ENCODE results near the gene PIGK. TPM values are rescaled to one million over a fixed set of nuclear protein-coding genes. Genes with fewer than 3 reads are reported as not detected.
"Not testable (repeated sequence)": the region's sequence is repeated elsewhere in the genome, so short reads cannot be mapped to it uniquely, and the experiment has no call there.

The PIGK gene
- total and polyA plus RNA-seq, 7 donors, result 4.6 to 20.0 (median 15.9) TPM

DNA sequence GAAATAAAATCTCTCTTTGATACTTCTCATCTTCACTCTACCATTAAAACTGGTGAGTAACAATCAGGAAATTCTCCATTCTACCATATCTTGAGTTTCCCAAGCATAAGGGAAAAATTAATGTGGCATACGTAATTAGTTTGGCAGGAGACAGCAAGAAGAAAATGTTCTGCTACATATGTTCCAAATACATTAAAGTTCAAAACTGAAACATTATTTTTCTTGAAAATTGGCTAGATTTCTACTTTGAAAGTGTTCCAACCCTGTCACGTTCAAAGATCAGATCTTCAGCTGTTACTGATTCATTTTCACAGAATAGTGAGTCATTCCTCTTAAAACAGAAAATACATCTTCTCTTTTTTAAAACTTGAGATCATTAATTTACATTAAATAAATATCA is 48.5 kb downstream of the PIGK start:
- Histone ChIP-seq H3K4me1 (no peaks in the 10 kb centered on the region), H3K27ac (no peak overlapping the region), H3K27me3 (no peaks in the 10 kb centered on the region), H3K9me3 (peaks cover 0 to 4% (median 0%) of the 10 kb centered on the region in 4 donors), H3K36me3 (no peaks in the 10 kb centered on the region), H3K4me3 (no peak overlapping the region)
- no peak for DNase-seq
- WGBS, 2 donors, result 72 to 81% methylated on average over 2 of the region's 2 CpGs
- TF ChIP-seq CTCF (IDR thresholded peaks at IDR 0.05) (no peak), EP300 (IDR thresholded peaks at IDR 0.05) (no peak), POLR2AphosphoS5 (IDR thresholded peaks at IDR 0.05) (no peak), POLR2A (IDR thresholded peaks at IDR 0.05) (no peak)
- intact Hi-C loops (cut with DNase I), result no loop called here

DNA sequence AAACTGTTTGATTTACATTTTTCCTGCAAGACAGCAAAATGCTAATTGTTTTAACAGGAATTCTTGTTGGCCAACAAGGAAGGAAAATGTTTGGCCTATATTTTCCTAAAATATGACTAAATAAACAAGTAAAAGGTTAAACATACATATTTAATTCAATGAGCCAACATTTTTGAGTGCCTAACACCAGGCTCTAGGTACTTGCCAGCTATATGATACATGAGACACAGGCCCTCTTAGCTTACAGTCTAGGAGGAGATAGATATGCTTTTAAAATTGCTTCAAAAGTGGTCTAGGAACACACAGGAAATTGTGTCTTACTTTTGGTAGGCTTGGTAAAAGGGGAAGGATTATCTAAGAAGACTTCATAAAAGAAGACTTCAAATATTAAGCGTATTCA is 50.9 kb downstream of the PIGK start:
- 93 to 99% methylated on average over 1 of the region's 1 CpG for WGBS, 2 donors
- intact Hi-C loops (cut with DNase I), result no loop called here
- Histone ChIP-seq H3K9me3 (no peaks in the 10 kb centered on the region), H3K27me3 (no peaks in the 10 kb centered on the region), H3K4me1 (no peaks in the 10 kb centered on the region), H3K27ac (no peak overlapping the region), H3K36me3 (peaks cover 0 to under 1% (median 0%) of the 10 kb centered on the region in 4 donors), H3K4me3 (no peak overlapping the region)
- TF ChIP-seq EP300 (IDR thresholded peaks at IDR 0.05) (no peak), CTCF (IDR thresholded peaks at IDR 0.05) (no peak), POLR2AphosphoS5 (IDR thresholded peaks at IDR 0.05) (no peak), POLR2A (IDR thresholded peaks at IDR 0.05) (no peak)
- DNase-seq, result no peak

- Histone ChIP-seq H3K4me3 (no peak overlapping the region), H3K36me3 (peaks cover 0 to 22% (median 0%) of the 10 kb centered on the region in 4 donors), H3K27ac (no peak overlapping the region), H3K4me1 (no peaks in the 10 kb centered on the region), H3K27me3 (no peaks in the 10 kb centered on the region), H3K9me3 (no peaks in the 10 kb centered on the region)
- TF ChIP-seq POLR2A (IDR thresholded peaks at IDR 0.05) (no peak), POLR2AphosphoS5 (IDR thresholded peaks at IDR 0.05) (no peak), CTCF (IDR thresholded peaks at IDR 0.05) (no peak), EP300 (IDR thresholded peaks at IDR 0.05) (no peak)
- 88 to 94% methylated on average over 5 of the region's 5 CpGs for WGBS, 2 donors
- DNase-seq, result no peak
- intact Hi-C loops (cut with DNase I), result no loop called here
These were observed 54.7 kb downstream of the PIGK start for GRCh38 chr1:77164434-77164944.

DNA sequence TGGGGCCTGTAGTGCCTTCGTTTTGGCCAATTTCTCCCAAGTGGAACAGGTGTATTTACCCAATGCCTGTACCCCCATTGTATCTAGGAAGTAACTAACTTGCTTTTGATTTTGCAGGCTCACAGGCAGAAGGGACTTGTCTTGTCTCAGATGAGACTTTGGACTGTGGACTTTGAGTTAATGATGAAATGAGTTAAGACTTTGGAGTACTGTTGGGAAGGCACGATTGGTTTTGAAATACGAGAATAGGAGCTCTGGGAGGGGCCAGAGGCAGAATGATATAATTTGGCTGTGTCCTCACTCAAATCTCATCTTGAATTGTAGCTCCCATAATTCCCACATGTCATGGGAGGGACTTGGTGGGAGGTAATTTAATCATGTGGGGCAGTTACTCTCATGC is 59.5 kb downstream of the PIGK start:
- H3K27ac ChIP-seq; H3K4me3 ChIP-seq; H3K9me3 ChIP-seq; H3K27me3 ChIP-seq; intact Hi-C loops (cut with DNase I); DNase-seq; H3K4me1 ChIP-seq: not testable (repeated sequence)
- 87 to 91% methylated on average over 3 of the region's 3 CpGs for WGBS, 2 donors
- H3K36me3 ChIP-seq, result peaks cover 0 to 29% (median 3%) of the 10 kb centered on the region in 4 donors

GRCh38 chr1:77156214-77156613 is 63.0 kb downstream of the PIGK start:
- intact Hi-C loops (cut with DNase I), result no loop called here
- Histone ChIP-seq H3K9me3 (peaks cover 0 to 4% (median 0%) of the 10 kb centered on the region in 4 donors), H3K4me1 (no peaks in the 10 kb centered on the region), H3K27ac (no peak overlapping the region), H3K36me3 (peaks cover 0 to 30% (median 3%) of the 10 kb centered on the region in 4 donors), H3K4me3 (no peak overlapping the region), H3K27me3 (no peaks in the 10 kb centered on the region)
- TF ChIP-seq EP300 (IDR thresholded peaks at IDR 0.05) (no peak), POLR2A (IDR thresholded peaks at IDR 0.05) (no peak), POLR2AphosphoS5 (IDR thresholded peaks at IDR 0.05) (no peak), CTCF (IDR thresholded peaks at IDR 0.05) (no peak)
- no peak for DNase-seq

All from sigmoid colon (tissue), 7 donors.